SU-DHL-6 (cell line): ENCODE data around the gene ACOX3.

ENCODE experiments used
- H2AFZ ChIP-seq: fragments of 200-600 bp; sonication (generic); 2 replicates; pipeline ENCODE4 v1.6.1; 2014; ENCODE audit warnings: low read depth, mild to moderate bottlenecking, moderate library complexity, mixed read lengths, antibody characterized with exemption, low read length; ENCODE audit not compliant: severe bottlenecking
- H3F3A ChIP-seq: fragments of 200-600 bp; shearing (Covaris generic); 2 replicates; pipeline ENCODE4 v1.6.0; 2016; ENCODE audit warnings: antibody characterized with exemption, mild to moderate bottlenecking; ENCODE audit not compliant: insufficient read depth
- H3K27ac ChIP-seq: fragments of 200-600 bp; sonication (generic); 2 replicates; pipeline ENCODE4 v1.5.1; 2016; ENCODE audit warnings: low read depth, mild to moderate bottlenecking, low read length, moderate library complexity, mixed read lengths
- H3K27me3 ChIP-seq: fragments of 200-600 bp; sonication (generic), shearing (Covaris generic); 2 replicates; pipeline ENCODE4 v1.6.0; 2014; ENCODE audit warnings: mild to moderate bottlenecking, low read length
- H3K36me3 ChIP-seq: fragments of 200-600 bp; sonication (generic); 2 replicates; pipeline ENCODE4 v1.6.1; 2014; ENCODE audit warnings: mild to moderate bottlenecking, low read length, mixed read lengths
- H3K4me2 ChIP-seq: fragments of 300-600, 200-600 bp; shearing (Covaris generic), sonication (generic); 2 replicates; pipeline ENCODE4 v1.6.0; 2014; ENCODE audit warnings: low read length, low read depth, mild to moderate bottlenecking; ENCODE audit not compliant: poor library complexity, severe bottlenecking
- H3K4me3 ChIP-seq: fragments of 200-600 bp; sonication (generic); 2 replicates; pipeline ENCODE4 v1.5.1; 2014; ENCODE audit warnings: antibody characterized with exemption, low read length, mild to moderate bottlenecking, mixed read lengths; ENCODE audit not compliant: insufficient read depth, poor library complexity, severe bottlenecking
- H3K79me2 ChIP-seq: fragments of 200-600 bp; sonication (generic); 2 replicates; pipeline ENCODE4 v1.6.1; 2014; ENCODE audit warnings: mild to moderate bottlenecking, low read length, moderate library complexity; ENCODE audit not compliant: insufficient read depth
- H3K9ac ChIP-seq: fragments of 200-600 bp; sonication (generic); 2 replicates; pipeline ENCODE4 v1.7.0; 2014; ENCODE audit warnings: mild to moderate bottlenecking, low read length
- H3K9me2 ChIP-seq: fragments of 200-600 bp; sonication (generic); replicated peaks from 2 replicates; pipeline ENCODE4 v1.6.1; 2014; ENCODE audit warnings: low read length; ENCODE audit not compliant: insufficient read depth
- H3K9me3 ChIP-seq: fragments of 200-600 bp; sonication (generic); 2 replicates; pipeline ENCODE4 v1.6.1; 2014; ENCODE audit warnings: low read length, mixed read lengths; ENCODE audit not compliant: insufficient read depth
- H4K20me1 ChIP-seq: fragments of 200-600 bp; sonication (generic); 2 replicates; pipeline ENCODE4 v1.6.1; 2014; ENCODE audit warnings: low read depth, mild to moderate bottlenecking, antibody characterized with exemption, low read length, moderate library complexity, mixed read lengths
- CTCF ChIP-seq: fragments of 200-600 bp; sonication (generic); IDR thresholded peaks from one replicate; pipeline ENCODE4 v1.5.1; 2017; ENCODE audit warnings: antibody characterized with exemption, mild to moderate bottlenecking, low read length, moderate library complexity; ENCODE audit not compliant: insufficient read depth, poor library complexity, severe bottlenecking
- EZH2phosphoT487 ChIP-seq: fragments of 200-600 bp; sonication (generic), shearing (Covaris generic); conservative IDR thresholded peaks from 2 replicates; pipeline ENCODE4 v1.6.1; 2018; ENCODE audit warnings: mild to moderate bottlenecking, antibody characterized with exemption, low read length, moderate library complexity, mixed read lengths

ACOX3 gene

GRCh38 chr4:8469550-8469949 is 29.0 kb upstream of the ACOX3 start:
- no peaks in the 10 kb centered on the region for H3K9me2 ChIP-seq
- H3K9me3 ChIP-seq = no peaks in the 10 kb centered on the region
- H3K27ac ChIP-seq = no peak overlapping the region
- no peaks in the 10 kb centered on the region for H3K79me2 ChIP-seq
- H3F3A ChIP-seq = no peaks in the 10 kb centered on the region
- no peak overlapping the region for H3K4me3 ChIP-seq
- H3K4me2 ChIP-seq = no peak overlapping the region
- H3K9ac ChIP-seq = no peak overlapping the region
- TF ChIP-seq EZH2phosphoT487 = no peak
- TF ChIP-seq CTCF = no peak
- H3K27me3 ChIP-seq = no peaks in the 10 kb centered on the region
- no peaks in the 10 kb centered on the region for H3K36me3 ChIP-seq
- H2AFZ ChIP-seq = no peak overlapping the region
- H4K20me1 ChIP-seq = peaks cover 4% of the 10 kb centered on the region; the same call in 1 of the 2 replicates

DNA sequence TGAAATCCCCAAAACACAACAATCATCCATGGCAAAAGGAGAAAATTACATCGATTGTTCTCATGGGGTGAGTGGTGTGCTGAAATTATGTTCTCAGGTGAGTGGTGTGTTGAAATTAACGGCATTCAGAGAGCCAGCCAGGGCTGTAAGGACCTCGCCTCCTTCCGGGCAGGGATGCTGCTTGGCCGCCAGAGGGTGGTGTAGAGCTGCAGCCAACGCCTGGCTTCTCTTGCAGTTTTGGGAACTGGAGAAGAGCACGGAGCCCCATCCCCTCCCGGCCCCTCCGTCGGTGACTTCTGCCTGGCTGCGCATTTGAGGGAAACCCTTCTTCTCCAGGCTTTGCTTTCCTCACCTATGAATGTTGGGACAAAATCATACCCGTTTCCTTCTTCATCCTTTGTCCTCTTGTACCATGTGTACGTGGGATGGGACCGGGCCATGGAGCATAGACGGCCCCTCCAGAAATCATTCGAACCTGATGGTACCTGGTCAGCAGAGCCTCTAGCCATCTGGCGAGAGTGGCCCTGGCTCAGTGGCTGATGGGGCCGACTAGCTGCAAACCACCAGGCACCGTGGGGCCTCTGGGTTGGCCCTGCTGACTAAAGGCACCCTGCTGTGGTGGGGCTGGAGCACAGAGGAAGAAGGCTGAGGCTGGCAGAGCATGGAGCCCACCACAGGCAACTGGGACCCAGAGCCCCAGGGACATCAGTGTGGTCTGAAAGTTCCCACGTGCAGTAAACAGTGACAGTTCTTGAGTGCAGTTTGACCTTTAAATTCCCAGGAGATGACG is 28.4 kb upstream of the ACOX3 start:
- H3K9me2 ChIP-seq = no peaks in the 10 kb centered on the region
- no peak for TF ChIP-seq EZH2phosphoT487
- peak; percentile 80 for TF ChIP-seq CTCF
- no peak overlapping the region for H3K9ac ChIP-seq
- no peaks in the 10 kb centered on the region for H3K79me2 ChIP-seq
- no peak overlapping the region for H2AFZ ChIP-seq
- no peak overlapping the region for H3K4me2 ChIP-seq
- no peak overlapping the region for H3K4me3 ChIP-seq
- H3F3A ChIP-seq = no peaks in the 10 kb centered on the region
- H3K36me3 ChIP-seq = no peaks in the 10 kb centered on the region
- H3K27me3 ChIP-seq = no peaks in the 10 kb centered on the region
- H3K9me3 ChIP-seq = no peaks in the 10 kb centered on the region
- H4K20me1 ChIP-seq = peaks cover 4% of the 10 kb centered on the region; the same call in 1 of the 2 replicates
- H3K27ac ChIP-seq = no peak overlapping the region

DNA sequence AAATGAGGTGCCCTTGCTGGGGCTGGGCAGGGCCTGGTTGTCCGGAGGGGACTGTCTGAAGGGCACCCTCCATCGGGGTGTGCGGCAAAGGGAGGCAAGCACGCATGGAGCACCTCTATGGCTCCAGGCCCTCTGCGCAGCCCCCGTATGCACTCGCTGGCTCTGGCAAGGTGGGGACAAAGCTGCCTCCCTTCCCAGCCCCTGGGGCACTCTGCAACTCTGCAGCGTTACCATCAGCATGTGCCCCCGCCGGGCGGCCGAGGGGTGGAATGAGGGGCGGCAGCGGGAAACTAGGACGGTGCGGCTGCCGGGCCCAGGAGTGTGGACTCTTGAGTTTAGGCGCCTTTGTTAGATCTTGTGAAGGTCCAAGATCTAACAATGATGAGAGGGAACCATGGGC is 26.5 kb upstream of the ACOX3 start:
- H3K79me2 ChIP-seq = no peaks in the 10 kb centered on the region
- no peaks in the 10 kb centered on the region for H3K9me2 ChIP-seq
- no peak overlapping the region for H3K9ac ChIP-seq
- H3F3A ChIP-seq = no peaks in the 10 kb centered on the region
- TF ChIP-seq EZH2phosphoT487 (no peak), CTCF (no peak)
- peaks cover 4% of the 10 kb centered on the region; the same call in 1 of the 2 replicates for H4K20me1 ChIP-seq
- H2AFZ ChIP-seq = no peak overlapping the region
- no peak overlapping the region for H3K4me2 ChIP-seq
- H3K9me3 ChIP-seq = no peaks in the 10 kb centered on the region
- H3K27ac ChIP-seq = no peak overlapping the region
- H3K4me3 ChIP-seq = no peak overlapping the region
- H3K36me3 ChIP-seq = no peaks in the 10 kb centered on the region
- H3K27me3 ChIP-seq = no peaks in the 10 kb centered on the region
